ENCODE data around the gene CPB2.

Gene CPB2

DNA sequence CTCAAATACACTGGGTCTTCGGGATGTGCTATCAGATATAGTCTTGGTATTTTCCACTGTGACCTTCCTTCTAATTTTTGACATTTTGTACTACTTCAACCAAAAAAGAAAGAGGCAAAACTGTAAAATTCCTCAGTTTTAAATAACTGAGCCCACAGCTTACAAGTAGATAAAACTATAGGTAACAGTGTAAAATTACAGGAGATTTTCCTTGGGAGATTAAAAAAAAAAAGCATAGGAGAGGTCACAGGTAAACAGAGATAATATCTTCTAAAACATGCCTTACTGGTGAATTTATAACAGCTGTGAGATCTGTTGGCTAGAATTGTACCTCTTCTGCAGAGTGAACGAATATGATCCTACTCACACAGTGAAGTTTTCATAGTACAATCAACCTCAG is 59.4 kb downstream of the CPB2 start:
- DNase-seq: no peak

DNA sequence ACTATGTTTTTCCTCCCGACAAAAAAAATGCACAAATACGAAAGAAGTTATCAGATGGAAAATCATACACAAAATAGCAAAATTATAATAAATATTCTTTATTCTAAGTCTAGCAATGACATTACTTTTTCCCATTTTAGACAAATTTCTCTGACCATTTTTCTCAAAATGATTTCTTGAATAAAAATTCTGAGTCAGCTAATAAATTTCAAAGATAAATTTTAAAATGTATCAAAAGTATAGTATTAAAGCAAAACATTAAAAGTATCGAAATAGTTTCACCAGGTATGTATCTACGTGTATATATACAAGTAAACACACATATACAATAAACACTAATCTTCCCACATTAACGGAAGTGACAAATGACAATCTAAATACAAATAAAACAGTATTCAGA is 61.2 kb downstream of the CPB2 start:
- no peak for DNase-seq

DNA sequence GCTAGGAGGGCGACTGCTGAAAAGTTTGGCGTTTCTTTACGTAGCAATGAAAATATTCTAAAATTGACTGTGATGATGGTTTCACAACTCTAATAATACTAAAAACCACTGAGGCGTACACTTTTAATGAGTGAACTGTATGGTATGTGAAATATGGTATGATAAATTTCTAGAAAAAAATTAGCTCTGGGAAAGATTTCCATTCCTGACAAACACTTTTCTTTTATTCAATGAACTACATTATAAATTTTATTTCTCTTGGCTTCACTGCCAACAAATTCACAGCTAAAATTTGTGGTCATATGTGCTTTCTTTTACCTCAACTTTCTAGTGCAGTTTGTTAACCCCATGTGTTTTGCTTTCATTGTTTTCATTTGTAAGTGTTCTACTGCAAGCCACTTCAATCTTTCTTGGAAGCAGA is 63.4 kb downstream of the CPB2 start:
- DNase-seq: no peak

DNA sequence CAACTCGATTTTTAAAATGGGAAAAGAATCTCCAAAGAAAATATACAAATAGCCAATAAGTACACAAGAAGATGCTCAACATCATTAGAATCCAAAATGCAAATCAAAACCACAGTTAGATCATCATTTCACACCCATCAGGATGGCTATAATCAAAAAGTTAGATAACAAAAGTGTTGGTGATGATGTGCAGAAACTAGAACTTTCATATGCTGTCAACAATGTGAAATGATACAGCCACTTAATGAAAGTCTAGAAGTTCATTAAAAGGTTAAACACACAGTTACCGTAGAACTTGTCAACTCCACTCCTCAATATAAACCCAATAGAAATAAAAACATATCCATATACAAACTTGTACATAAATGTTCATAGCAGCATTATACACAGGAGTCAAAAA is 64.1 kb downstream of the CPB2 start:
- DNase-seq: no peak

DNA sequence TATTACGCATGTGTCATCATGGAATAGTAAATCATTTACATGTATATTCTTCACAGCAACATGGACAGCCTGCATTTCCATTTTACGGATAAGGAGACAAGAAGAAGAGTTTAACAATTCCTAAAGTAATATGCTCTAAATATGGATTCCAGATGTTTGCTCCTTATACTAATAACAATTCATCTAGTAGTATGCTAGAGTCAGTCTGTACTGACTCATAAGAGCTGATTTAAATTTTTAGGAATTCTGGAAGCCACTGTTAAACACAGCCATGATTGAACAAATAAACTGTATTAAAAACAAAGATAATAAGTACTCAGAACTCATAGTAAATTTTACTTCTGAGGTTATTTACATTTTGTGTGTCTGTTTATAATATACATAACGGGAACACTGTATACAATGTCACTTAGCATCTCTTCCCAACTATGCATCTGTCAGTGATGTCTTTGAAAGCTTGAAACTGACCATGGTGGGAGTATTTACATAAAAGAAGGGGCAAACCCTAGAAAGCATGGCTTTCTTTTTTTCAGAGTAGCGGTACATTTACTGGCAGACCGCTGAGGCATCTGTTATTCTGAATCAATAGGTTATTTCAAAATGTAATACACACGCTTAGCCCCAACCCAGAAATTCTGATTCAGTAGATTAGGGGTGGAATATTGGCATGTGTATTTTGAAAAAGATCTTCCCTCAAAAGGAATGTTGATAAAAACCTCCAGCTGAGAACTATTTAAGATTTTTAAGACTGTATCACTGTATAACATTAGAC is 65.2 kb downstream of the CPB2 start:
- no peak for DNase-seq

DNA sequence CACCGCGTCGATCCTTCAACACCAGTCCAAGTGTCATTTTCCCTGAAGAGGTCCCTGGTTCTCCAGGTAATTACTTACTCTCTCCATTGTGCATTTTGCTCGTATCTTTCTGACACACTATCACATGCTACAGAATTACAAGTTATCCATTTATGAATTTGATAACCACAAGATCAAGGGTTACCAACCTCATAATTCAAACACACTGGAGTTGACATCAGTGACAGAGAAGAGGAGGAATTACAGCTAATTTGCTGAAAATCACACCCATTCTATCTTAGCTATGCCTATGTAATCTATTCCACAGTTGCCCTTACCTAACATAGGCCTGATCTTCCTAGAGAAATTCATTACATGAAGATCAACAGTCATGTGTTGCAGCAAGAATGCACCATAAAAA is 66.5 kb downstream of the CPB2 start:
- no peak for DNase-seq

DNA sequence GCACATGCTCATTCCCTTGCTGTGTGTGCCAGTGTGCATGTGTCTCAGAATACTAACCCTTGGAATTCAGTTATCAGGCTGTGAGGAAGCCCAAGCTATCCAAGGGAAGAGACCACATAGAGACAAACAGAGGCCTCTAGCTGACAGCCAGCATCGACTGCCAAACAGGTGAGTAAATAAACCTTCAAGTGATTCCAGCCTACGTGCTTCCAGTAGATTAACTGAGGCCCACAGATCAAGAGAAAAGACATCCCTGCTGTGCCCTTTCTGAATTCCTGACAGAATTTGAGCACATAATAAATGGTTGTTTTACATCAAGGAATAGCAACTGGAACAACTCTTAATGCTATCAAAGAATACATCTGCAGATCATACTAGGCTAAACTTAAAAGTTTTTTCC is 69.8 kb downstream of the CPB2 start:
- no peak for DNase-seq

DNA sequence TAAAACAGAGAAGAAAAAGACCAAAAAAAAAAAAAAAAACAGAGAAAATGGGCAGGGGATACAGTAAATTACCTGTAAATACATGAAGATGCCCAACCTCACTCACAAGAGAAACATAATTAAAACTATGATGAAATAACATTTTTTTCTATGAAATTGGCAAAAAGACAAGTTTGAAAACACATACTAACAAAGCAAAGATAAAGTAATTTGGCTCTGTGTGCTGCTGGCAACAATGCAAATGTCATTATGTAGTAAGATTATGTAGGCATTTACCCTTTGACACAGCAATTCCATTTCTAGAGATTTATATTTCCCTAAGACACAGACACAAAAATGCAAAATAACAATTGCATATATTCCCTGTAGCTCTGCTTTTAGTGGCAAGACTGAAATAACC is 72.5 kb downstream of the CPB2 start:
- no peak for DNase-seq

DNA sequence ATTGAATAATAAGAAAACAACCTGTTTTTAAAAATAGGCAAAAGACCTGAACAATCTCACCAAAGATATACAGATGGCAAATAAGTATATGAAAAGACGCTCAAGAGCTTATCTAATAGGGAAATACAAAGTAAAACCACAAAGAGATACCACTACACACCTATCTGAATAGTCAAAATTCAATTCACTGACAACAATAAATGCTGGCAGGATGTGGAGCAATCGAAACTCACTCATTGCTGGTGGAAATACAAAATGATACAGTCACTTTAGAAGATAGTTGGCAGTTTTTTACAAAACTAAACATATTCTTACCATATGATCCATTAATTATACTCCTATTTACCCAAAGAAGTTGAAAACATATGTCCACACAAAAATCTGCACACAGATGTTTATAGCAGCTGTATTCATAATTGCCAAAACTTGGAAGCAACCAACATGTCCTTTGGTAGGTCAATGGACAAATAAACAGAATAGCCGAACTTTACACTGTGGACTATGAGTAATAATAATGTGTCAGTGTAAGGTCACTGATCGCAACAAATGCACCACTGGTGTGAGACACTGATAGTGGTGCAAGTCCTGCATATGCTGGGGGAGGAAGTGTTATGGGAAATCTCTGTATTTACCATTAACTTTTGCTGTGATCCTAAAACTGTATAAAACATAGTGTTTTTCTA is 73.1 kb downstream of the CPB2 start:
- DNase-seq: no peak

DNA sequence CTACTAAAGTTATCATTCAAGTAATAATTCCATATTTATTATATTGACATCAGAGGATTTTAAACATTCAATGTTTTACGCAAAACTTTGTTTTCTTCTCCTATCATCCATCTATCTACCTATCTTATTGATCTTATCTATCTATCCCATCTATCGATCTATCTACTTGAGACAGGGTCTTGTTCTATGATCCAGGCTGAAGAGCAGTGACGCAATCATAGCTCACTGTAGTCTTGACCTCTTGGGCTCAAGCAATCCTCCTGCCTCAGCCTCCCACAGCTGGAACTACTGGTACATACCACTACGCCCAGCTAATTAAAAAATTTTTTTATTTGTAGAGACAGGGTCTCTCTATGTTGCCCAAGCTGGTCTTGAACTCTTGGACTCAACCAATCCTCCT is 79.7 kb downstream of the CPB2 start:
- no peak for DNase-seq

DNA sequence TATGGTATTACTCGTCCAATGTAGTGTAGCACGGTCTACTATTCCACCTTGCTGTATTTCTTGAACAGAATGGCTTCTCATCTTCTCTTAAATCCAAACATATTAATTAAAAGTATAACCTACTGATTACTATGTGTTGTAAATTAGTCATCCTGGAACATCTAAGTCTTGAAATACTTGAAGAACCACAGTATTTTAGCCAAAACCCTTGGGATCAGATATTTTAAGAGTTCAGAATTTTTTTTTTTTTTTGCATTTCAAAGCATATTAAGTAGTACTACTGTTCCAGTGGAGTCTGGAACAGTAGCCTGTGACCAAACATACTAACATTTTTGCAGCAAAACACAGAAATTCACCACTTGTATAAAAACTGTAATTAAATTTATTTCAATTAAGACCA is 82.4 kb downstream of the CPB2 start:
- DNase-seq: no peak

DNA sequence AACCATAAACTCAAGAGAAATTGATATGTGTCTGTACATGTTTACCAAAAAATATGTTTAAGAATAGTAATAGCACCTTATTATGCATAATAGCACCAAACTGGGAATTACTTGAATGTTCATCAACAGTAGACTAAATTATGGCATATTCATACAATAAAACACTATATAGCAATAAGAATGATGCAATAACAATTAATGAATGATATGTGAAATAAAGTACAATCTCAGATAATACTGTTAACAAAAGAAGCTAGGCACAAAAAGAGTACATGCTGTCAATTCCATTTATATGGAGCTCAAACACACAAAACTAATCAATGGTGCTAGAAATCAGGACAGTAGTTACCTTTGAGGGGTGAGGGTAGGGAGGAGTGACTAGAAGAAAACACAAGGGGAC is 88.6 kb downstream of the CPB2 start:
- DNase-seq: no peak

DNA sequence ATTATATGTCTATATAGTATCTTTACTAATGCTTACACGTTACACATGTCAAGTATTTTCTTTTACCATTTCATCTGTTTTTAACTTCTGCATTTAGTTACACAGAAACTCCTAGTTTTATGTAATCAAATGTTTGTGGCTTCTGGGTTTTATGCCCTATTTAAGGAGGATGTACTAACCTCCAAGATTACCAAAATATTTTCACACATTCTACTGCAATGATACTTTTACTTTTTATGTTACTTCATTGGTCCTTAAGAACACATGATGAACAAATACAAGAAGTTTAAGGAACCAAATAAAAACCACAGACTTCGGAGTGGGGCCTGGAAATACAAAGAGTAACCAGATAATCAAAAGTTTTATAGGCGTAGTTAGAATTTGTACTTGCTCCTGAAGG is 89.5 kb downstream of the CPB2 start:
- DNase-seq: no peak

DNA sequence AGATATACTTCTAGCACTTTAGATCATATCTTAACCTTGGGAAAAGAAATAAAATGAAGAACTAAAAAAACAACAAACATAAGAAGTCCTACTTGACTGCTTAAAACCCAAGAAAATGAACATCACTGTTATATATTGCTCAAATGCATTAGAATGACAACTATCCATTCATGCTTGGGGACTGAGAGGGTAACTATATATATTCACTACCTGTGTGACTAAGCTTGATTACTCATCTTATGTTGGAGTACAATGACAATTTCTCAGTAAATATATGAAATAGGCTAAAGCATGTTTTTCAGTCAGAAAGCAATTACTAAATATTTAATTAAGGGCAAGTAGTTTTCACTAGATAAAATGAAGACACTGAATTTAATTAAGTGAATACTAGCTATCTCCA is 92.4 kb downstream of the CPB2 start:
- DNase-seq: no peak

DNA sequence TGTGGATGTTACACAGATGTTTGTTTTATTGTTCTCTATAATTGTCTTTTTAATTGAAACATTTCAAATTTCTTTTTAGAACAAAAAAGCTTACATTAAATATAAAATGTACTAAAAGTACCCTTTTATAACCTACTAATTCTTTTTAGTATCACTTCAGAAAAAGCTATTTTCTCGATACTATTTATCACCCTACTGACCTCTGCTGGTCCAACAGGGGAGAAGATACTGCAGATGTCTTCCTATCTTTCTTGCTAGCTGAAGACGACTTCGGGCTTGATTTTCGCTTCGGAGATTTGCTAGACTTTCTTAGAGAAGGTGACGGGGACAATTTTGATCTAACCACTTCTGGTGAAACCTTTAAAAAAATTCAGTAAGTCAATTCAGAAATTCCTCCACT is 94.7 kb downstream of the CPB2 start:
- DNase-seq: no peak

DNA sequence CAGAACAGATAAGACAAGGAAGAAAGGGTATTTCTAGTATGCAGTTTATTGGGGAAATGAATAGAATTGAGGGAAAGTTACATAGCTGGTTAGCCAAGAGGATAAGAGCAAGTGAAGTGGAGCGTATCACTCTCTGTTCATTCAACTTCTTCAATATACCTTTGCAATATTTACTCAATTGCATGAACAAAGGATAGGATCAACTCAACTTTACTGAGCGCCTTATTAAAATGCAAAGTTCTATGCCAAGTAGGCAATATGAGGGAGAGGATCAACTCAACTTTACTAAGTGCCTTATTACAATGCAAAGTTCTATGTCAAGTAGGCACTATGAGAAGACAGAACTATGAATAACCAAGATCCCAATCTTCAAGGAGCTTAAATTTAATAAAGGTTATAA is 96.2 kb downstream of the CPB2 start:
- no peak for DNase-seq

DNA sequence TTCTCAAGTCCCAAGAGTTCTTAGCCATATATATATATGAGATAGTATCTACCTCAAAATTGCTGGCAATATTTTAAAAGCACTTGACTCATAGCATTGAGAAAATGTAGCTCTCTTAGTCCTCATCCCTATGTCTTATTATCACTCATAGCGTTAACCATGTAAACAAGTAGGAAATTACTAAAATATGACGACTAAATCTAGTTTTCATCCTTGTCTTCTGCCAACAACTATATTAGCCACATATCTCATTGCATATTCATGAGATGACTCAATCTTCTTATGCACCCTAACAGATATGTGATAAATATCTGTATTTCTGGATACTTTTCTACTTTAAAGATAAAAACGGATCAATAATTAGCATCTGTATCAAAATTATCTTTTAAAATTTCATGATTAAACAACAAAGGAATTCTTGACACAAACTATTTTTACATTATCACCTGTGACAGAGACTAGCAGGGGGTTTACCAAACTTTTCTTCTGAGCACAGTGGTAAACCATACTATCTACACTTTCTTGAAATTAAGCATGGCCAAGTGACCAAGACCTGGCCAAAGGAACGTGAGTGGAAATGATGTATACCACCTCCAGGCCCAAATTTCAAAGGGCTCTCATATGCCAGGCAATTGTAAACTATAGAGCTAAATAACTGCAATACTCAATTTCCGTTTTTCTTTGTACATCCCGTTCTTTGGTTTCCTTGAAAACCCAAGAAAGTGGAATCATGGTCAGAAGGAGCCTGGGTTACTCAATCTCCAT is 98.0 kb downstream of the CPB2 start:
- no peak for DNase-seq

DNA sequence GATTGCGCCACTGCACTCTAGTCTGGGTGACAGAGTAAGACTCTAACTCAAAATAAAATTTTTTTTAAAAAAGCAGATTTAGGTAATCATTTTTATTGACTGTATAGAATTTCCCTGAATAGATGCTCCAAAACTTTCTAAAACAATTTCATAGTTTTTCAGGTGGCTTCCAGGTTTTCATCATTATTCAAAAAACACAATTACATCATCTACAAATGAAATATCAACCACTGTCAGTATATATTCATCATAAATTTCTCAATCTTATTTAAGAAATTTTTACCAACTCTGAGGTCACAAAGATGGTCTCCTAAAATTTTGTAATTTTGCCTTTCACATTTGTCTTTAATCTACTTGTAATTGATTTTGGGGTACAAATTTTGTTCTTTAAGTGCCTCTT is 100.3 kb downstream of the CPB2 start:
- DNase-seq: no peak
